Colonic mucosa (tissue), 4 donors: ENCODE data around the gene TMX4. TPM values are rescaled to one million over a fixed set of nuclear protein-coding genes. Genes with fewer than 3 reads are reported as not detected.
"Not testable (repeated sequence)": the region's sequence is repeated elsewhere in the genome, so short reads cannot be mapped to it uniquely, and the experiment has no call there.

Experiments used
- DNase-seq: peaks from one replicate; pipeline ENCODE4 v3.0.0-alpha.2; 2020
- H3K27ac ChIP-seq: fragments of 200-600 bp; one replicate; pipeline ENCODE4 v1.8.0; 2021
- H3K27me3 ChIP-seq: fragments of 200-600 bp; one replicate; pipeline ENCODE4 v1.8.0; 2021
- H3K36me3 ChIP-seq: fragments of 200-600 bp; one replicate; pipeline ENCODE4 v1.8.0; 2021
- H3K4me1 ChIP-seq: fragments of 200-600 bp; one replicate; pipeline ENCODE4 v1.8.0; 2021; ENCODE audit warnings: mild to moderate bottlenecking
- H3K4me3 ChIP-seq: fragments of 200-600 bp; one replicate; pipeline ENCODE4 v1.8.0; 2021
- H3K9ac ChIP-seq, 2 donors: one replicate each; pipeline ENCODE4 v1.7.0; 2013; ENCODE audit warnings: control low read depth in 2 of 2, low read depth in 2 of 2, low read length in 2 of 2
- H3K9me3 ChIP-seq: fragments of 200-600 bp; one replicate; pipeline ENCODE4 v1.8.0; 2021
- intact Hi-C: fragments of 100-400 bp; cut with DNase I; formaldehyde crosslinking; loops from one replicate; pipeline ENCODE4 v1.14.1; 2022
- total RNA-seq, 2 donors: library from RNA; stranded (reverse); fragmentation: NEBNext Ultra II Directional in 1 of 2; extraction: Animal tissue kit (Norgen Biotek cat#: 25700) in 1 of 2; gene quantifications; one replicate each; pipeline ENCODE4 v1.2.1, GENCODE V29; 2021
- TF ChIP-seq, protein P1 (sequence below): fragments of 200-600 bp; IDR thresholded peaks from one replicate; pipeline ENCODE4 v1.8.0; 2022; ENCODE audit warnings: antibody characterized with exemption, mild to moderate bottlenecking
- donor health status: healthy.
- donor health status: DM: no; HTN: no; CAD: no.
- donor health status: DM: no; HTN: no; CAD: no.

Gene TMX4
- total RNA-seq, 2 donors from 2014 or later, result 26.5 to 28.0 TPM

DNA sequence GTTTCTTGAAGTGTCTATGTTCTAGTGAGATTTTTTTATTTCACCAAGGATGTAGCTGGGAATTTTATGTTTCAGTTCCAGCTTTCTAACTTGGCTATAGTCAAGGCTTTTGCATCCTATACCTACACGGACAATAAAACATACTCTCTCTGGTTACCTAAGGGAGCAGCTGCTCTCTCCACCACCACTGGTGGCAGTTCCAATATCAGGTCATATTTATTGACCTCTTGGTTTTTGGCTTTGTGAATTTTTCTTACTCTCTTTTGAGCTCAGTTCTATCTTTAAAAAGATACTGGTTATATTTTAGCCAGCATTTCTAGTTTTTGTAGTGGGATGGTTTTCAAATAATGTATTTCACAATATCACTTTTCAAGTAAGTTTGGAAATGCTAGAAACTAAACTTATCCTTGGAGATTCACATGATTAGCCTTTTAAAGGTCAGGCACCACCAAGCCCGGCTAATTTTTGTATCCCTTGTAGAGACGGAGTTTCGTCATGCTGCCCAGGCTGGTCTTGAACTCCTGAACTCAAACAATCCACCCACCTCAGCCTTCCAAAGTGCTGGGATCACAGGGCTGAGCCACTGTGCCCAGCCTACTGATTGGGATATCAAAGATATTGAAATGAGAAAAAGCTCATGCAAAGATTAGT, 44.7 kb downstream of the TMX4 start:
- intact Hi-C loops, result no loop called here
- Histone ChIP-seq H3K4me1 (no peaks in the 10 kb centered on the region), H3K4me3 (no peak overlapping the region), H3K27ac (no peak overlapping the region), H3K27me3 (no peaks in the 10 kb centered on the region), H3K36me3 (no peaks in the 10 kb centered on the region), H3K9me3 (no peaks in the 10 kb centered on the region), H3K9ac (no peak overlapping the region)
- DNase-seq, result no peak
- TF ChIP-seq, protein P1, sequence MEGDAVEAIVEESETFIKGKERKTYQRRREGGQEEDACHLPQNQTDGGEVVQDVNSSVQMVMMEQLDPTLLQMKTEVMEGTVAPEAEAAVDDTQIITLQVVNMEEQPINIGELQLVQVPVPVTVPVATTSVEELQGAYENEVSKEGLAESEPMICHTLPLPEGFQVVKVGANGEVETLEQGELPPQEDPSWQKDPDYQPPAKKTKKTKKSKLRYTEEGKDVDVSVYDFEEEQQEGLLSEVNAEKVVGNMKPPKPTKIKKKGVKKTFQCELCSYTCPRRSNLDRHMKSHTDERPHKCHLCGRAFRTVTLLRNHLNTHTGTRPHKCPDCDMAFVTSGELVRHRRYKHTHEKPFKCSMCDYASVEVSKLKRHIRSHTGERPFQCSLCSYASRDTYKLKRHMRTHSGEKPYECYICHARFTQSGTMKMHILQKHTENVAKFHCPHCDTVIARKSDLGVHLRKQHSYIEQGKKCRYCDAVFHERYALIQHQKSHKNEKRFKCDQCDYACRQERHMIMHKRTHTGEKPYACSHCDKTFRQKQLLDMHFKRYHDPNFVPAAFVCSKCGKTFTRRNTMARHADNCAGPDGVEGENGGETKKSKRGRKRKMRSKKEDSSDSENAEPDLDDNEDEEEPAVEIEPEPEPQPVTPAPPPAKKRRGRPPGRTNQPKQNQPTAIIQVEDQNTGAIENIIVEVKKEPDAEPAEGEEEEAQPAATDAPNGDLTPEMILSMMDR, result no peak

DNA sequence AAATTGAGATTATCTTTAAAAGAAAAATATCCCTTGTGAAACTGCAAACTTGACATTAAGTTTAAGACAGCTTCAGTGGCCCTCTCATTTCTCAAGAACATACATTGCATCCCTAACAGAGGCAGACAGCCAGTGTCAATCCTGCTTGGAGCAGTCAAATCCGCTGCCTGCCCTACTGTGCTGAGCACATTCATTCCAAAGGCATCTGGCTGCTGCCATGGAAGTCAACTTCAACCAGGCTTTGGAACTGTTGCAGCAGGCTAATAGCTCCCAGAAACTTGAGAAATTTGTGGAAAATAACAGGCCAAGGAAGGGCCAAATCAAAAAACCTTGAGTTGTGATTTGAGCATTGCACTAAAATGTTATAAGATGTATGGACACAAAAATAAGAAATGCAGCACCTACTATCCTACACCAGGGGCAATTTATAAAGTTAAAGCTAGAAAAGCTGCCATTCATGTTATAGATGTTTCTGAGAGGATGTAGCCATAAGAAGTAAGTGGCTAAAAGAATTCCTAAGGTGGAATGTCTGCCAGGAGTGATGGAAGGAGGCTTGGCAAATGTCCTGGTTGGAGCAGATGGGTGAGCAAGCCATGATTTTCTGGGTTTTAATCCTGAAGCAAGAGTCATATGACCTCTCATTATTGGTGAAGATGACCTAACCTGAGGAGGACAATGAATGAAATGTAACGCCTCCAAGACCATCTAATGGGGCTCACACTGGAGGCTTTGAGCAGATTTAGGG, 47.9 kb downstream of the TMX4 start:
- intact Hi-C loops, result no loop called here
- Histone ChIP-seq H3K4me1 (no peaks in the 10 kb centered on the region), H3K4me3 (no peak overlapping the region), H3K9ac (no peak overlapping the region), H3K27ac (no peak overlapping the region), H3K9me3 (no peaks in the 10 kb centered on the region), H3K36me3 (no peaks in the 10 kb centered on the region), H3K27me3 (no peaks in the 10 kb centered on the region)
- no peak for DNase-seq
- TF ChIP-seq, protein P1, result no peak

DNA sequence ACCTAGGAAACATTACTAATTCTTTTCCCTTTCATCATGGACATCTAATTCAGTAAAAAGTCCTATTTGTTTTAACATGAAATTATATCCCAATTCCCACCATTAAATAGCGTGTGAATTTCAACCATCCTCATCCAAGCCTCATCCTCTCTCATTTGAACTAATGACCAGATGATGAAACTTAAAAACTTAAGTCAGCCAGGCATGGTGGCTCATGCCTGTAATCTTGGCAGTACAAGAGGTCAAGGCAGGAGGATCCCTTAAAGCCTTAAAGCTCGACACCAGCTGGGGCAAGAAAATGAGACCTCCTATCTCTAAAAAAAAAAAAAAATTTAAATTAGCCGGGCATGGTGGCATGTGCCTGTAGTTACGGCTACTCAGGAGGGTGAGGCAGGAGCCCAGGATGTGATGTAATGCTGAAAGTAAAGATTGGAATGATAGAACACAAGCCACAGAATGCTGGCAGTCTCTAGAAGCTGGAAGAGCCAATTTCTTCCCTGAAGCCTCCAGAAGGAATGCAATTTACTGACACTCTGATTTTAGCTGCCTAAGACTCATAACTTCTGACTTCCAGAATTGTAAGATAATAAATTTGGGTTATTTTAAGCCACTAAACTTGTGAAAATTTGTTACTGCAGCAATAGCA, 52.2 kb downstream of the TMX4 start:
- H3K9ac ChIP-seq, result no peak overlapping the region
- no peak overlapping the region for H3K27ac ChIP-seq
- H3K4me3 ChIP-seq, result no peak overlapping the region
- TF ChIP-seq, protein P1, result no peak
- H3K4me1 ChIP-seq, result no peaks in the 10 kb centered on the region
- DNase-seq, result no peak
- H3K27me3 ChIP-seq, result no peaks in the 10 kb centered on the region
- no peaks in the 10 kb centered on the region for H3K36me3 ChIP-seq
- H3K9me3 ChIP-seq, result no peaks in the 10 kb centered on the region
- intact Hi-C loops, result no loop called here

DNA sequence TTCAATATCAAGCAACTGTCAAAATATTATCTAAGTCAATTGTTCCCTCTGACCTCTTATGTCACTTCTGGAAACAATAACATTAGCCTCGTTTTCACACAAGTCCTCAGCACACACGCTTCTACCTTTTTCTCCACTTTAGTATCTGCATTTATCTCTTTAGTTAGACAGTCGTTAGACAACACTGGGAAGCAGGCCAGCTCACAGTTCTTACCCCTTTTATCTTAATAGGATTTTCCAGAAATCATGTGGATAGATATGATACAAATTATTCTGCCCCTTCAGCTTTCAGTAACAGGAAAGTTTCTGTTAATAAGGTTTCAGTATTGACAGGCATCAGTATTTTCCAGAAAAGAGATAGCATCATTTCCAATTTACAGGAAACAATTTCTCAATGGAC, 53.4 kb downstream of the TMX4 start:
- TF ChIP-seq, protein P1, result no peak
- Histone ChIP-seq H3K4me1 (no peaks in the 10 kb centered on the region), H3K9me3 (no peaks in the 10 kb centered on the region), H3K36me3 (no peaks in the 10 kb centered on the region), H3K27me3 (no peaks in the 10 kb centered on the region), H3K9ac (no peak overlapping the region), H3K27ac (no peak overlapping the region), H3K4me3 (no peak overlapping the region)
- DNase-seq, result no peak
- intact Hi-C loops, result no loop called here

DNA sequence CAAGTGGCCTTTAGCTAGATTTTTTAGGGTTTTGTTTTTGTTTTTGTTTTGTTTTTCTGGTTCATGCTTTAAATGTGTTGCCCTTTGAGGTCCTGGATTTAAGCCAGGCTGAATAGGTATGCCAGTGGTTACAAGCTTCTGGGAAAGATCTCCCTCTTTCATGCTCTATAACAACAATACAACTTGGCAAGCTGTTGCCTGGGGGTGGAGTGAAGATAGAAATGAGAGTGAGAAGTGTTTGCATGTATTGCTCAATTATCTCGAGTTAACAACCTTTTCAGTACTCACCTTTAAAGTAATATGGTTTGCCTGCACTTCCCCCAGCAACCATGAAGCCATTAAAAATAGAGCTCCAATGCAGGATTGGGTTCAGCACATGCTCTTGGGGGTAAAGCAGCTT, 60.1 kb downstream of the TMX4 start:
- no peaks in the 10 kb centered on the region for H3K36me3 ChIP-seq
- TF ChIP-seq, protein P1, result no peak
- H3K27ac ChIP-seq, result no peak overlapping the region
- no peaks in the 10 kb centered on the region for H3K4me1 ChIP-seq
- DNase-seq, result no peak
- H3K27me3 ChIP-seq, result no peaks in the 10 kb centered on the region
- intact Hi-C loops, result no loop called here
- no peak overlapping the region for H3K9ac ChIP-seq
- H3K4me3 ChIP-seq, result no peak overlapping the region
- H3K9me3 ChIP-seq, result no peaks in the 10 kb centered on the region

DNA sequence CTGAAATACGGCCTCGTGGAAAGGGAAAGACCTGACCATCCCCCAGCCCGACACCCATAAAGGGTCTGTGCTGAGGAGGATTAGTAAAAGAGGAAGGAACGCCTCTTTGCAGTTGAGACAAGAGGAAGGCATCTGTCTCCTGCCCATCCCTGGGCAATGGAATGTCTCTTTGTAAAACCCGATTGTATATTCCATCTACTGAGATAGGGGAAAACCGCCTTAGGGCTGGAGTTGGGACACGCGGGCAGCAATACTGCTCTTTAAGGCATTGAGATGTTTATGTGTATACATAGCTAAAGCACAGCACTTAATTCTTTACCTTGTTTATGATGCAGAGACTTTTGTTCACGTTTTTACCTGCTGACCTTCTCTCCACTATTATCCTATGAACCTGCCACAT, 63.0 kb downstream of the TMX4 start:
- H3K27me3 ChIP-seq, DNase-seq, H3K36me3 ChIP-seq, H3K4me1 ChIP-seq, H3K9ac ChIP-seq, H3K27ac ChIP-seq, intact Hi-C loops, H3K9me3 ChIP-seq, H3K4me3 ChIP-seq: not testable (repeated sequence)
